Measurements from ENCODE around the gene TWF1.
A peak's percentile ranks its signal among the peaks of the same experiment; 100 is the strongest.
"Not testable (repeated sequence)": the region's sequence is repeated elsewhere in the genome, so short reads cannot be mapped to it uniquely, and the experiment has no call there.

Gene TWF1

GRCh38 chr12:43805149-43805859 lies 813 bp downstream of the TWF1 start:
- no peak for ATAC-seq

GRCh38 chr12:43797561-43798217 lies 8.4 kb downstream of the TWF1 start:
- DNase-seq (no peak), ATAC-seq (no peak)

More at GRCh38 chr12:43805149-43805859, 813 bp downstream of the TWF1 start:
- no peak for DNase-seq

- DNase-seq: no peak
- ATAC-seq: no peak
Measured at GRCh38 chr12:43795716-43796280, 10.3 kb downstream of the TWF1 start.

- DNase-seq (no peak), ATAC-seq (no peak)
Measured at GRCh38 chr12:43789941-43790340, 16.2 kb downstream of the TWF1 start.

- ATAC-seq (no peak), DNase-seq (no peak)
Measured at GRCh38 chr12:43786899-43787693, 19.0 kb downstream of the TWF1 start.

- DNase-seq: no peak
- peak; percentile 59 for ATAC-seq
Measured at GRCh38 chr12:43776498-43776897, 29.6 kb downstream of the TWF1 start.

GRCh38 chr12:43766291-43766690 lies 39.8 kb downstream of the TWF1 start:
- ATAC-seq (no peak), DNase-seq (no peak)

- ATAC-seq: no peak
- DNase-seq: no peak
Measured at GRCh38 chr12:43764528-43764927, 41.6 kb downstream of the TWF1 start.

GRCh38 chr12:43763769-43764168 lies 42.3 kb downstream of the TWF1 start:
- no peak for ATAC-seq

GRCh38 chr12:43762596-43762995 lies 43.5 kb downstream of the TWF1 start:
- ATAC-seq (no peak), DNase-seq (no peak)

More at GRCh38 chr12:43763769-43764168, 42.3 kb downstream of the TWF1 start:
- no peak for DNase-seq

GRCh38 chr12:43761500-43761899 lies 44.6 kb downstream of the TWF1 start:
- no peak for ATAC-seq
- DNase-seq: no peak

- DNase-seq (no peak), ATAC-seq (no peak)
Measured at GRCh38 chr12:43760396-43760795, 45.7 kb downstream of the TWF1 start.

GRCh38 chr12:43758728-43759563 lies 47.2 kb downstream of the TWF1 start, which contains the start of the genes IRAK4 and PUS7L:
IRAK4 (plus strand) TSS chr12:43758951; CDS start chr12:43768112, 9,161 bp downstream.
PUS7L (minus strand) TSS chr12:43758790; CDS start chr12:43755245, 3,545 bp downstream.
- DNase-seq: peak; percentile 93
- ATAC-seq: peak; percentile 96

- peak; percentile 30 for DNase-seq
- ATAC-seq: no peak
Measured at GRCh38 chr12:43758247-43758727, 47.8 kb downstream of the TWF1 start.

GRCh38 chr12:43754015-43754414 lies 52.1 kb downstream of the TWF1 start:
- ATAC-seq (no peak), DNase-seq (no peak)

- not testable (repeated sequence) for DNase-seq, ATAC-seq
Measured at GRCh38 chr12:43751360-43751759, 54.8 kb downstream of the TWF1 start.

GRCh38 chr12:43750814-43751213 lies 55.3 kb downstream of the TWF1 start:
- no peak for ATAC-seq
- no peak for DNase-seq

- ATAC-seq: no peak
- no peak for DNase-seq
Measured at GRCh38 chr12:43749016-43749415, 57.1 kb downstream of the TWF1 start.

- DNase-seq (no peak), ATAC-seq (no peak)
Measured at GRCh38 chr12:43744826-43745225, 61.3 kb downstream of the TWF1 start.

All from stimulated activated naive CD8-positive, alpha-beta T cell treated with anti-CD3 and anti-CD28 coated beads, Interleukin-15, Interleukin-2, amounts not matched to agents 100 U/mL and 50 U/mL, for 24 hours (primary cell).